GM13977 (cell line): ENCODE results near the gene JMJD1C.

ENCODE experiments used
- DNase-seq: peaks from one replicate; pipeline ENCODE4 v3.0.0; 2012; ENCODE audit warnings: low spot score
- in situ Hi-C: fragments of 300-500 bp; cut with MboI; formaldehyde crosslinking; loops from one replicate; pipeline ENCODE4 v1.12.0; 2022; ENCODE audit warnings: low sequenced_read_pairs, low pct_unique_long_range_greater_than_20kb, mixed read lengths, inconsistent platforms; ENCODE audit not compliant: unreplicated experiment
- TF ChIP-seq, protein P1 (sequence below): IDR thresholded peaks from 2 replicates; pipeline ENCODE4 v1.5.1; 2012; ENCODE audit warnings: mild to moderate bottlenecking, control low read depth; ENCODE audit not compliant: insufficient read depth; ENCODE audit errors: extremely low read depth, missing control alignments

Gene JMJD1C

DNA sequence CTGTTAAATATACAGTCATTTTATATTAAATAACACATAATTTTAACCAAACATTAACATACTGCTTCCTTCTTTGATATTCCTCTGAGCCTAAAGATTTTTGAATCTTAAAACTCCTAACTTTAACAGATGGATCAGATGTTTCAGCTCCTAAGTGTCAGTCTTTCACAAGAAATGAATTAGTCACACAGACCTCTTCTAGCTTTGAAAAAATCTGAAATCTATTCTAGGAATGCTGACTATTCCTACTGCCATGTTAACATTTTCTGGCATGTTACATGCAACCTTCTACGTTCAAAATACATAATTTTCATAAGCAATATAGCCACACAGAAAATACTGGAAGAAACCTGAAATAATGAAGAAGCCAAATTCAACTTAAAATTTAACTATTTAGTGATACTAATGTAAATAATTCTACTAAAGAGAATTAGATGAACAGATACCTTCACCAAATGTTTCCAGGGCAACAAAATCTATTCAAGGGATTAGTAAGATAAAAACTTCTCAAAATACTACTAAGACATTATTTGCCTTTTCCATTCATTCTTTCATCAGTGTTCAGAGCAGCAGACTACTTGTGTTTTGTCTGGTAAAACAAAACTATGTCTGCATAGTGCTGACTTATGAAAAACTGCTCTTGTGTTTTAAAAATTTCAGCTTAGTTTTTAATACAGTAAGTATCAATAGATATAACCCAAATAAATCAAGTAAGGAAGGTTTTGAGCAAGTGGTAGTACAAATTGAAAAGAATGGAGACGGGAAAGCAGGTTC, 9.2 kb downstream of the JMJD1C start:
- in situ Hi-C loops: no loop called here
- no peak for DNase-seq
- TF ChIP-seq, protein P1, sequence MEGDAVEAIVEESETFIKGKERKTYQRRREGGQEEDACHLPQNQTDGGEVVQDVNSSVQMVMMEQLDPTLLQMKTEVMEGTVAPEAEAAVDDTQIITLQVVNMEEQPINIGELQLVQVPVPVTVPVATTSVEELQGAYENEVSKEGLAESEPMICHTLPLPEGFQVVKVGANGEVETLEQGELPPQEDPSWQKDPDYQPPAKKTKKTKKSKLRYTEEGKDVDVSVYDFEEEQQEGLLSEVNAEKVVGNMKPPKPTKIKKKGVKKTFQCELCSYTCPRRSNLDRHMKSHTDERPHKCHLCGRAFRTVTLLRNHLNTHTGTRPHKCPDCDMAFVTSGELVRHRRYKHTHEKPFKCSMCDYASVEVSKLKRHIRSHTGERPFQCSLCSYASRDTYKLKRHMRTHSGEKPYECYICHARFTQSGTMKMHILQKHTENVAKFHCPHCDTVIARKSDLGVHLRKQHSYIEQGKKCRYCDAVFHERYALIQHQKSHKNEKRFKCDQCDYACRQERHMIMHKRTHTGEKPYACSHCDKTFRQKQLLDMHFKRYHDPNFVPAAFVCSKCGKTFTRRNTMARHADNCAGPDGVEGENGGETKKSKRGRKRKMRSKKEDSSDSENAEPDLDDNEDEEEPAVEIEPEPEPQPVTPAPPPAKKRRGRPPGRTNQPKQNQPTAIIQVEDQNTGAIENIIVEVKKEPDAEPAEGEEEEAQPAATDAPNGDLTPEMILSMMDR: no peak

DNA sequence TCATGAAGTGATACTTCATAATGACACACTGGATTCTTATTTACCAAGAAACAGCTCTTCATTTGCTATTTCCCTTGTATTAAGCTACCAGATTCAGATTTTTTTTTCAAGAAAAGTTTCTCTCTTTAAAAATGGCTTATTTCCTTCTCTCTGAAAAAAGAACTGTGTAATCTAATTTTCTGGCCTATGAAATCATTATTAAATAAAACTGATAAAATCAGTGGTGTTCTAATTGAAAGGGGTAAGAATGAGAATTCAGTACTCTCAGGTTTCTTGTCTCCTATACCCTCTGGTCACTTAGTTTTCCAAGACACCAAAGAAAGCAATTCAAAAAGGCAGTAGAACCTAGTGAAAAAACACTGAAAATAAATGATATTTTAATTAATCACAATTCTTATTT, 10.3 kb downstream of the JMJD1C start:
- TF ChIP-seq, protein P1: no peak
- no peak for DNase-seq
- in situ Hi-C loops: no loop called here

DNA sequence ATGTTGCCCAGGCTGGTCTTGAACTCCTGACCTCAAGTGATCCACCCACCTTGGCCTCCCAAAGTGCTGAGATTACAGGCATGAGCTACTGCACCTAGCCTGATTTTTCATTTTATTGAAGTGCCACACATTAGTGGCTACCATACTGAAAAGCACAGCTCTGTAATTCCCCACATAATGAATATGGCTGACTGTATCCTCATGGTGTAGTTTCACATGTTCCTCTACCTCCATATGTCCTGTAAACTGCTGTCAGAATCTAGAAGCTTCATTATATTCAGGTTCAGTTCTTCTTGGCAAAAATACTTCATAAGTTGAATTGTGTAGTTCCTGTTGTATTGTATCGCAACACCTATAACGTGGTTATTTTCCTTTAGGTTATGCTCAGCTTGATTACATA, 11.1 kb downstream of the JMJD1C start:
- TF ChIP-seq, protein P1: no peak
- in situ Hi-C loops: no loop called here
- DNase-seq: no peak

DNA sequence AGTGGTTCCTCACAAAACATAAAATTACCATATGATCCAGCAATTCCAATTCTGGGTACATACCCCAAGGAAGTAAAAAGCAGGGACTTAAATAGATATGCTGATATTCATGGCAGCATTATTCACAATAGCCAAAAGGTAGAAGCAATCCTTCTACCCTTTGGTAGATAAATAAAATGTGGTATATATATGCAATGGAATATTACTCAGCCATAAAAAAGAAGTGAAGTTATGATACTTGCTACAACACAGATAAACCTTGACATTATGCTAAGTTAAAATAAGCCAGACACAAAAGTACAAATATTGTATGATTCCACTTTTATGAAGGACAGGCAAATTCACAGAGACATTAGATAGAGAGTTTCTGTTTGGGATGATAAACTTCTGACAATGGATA, 13.3 kb downstream of the JMJD1C start:
- no peak for DNase-seq
- TF ChIP-seq, protein P1: no peak
- in situ Hi-C loops: no loop called here

DNA sequence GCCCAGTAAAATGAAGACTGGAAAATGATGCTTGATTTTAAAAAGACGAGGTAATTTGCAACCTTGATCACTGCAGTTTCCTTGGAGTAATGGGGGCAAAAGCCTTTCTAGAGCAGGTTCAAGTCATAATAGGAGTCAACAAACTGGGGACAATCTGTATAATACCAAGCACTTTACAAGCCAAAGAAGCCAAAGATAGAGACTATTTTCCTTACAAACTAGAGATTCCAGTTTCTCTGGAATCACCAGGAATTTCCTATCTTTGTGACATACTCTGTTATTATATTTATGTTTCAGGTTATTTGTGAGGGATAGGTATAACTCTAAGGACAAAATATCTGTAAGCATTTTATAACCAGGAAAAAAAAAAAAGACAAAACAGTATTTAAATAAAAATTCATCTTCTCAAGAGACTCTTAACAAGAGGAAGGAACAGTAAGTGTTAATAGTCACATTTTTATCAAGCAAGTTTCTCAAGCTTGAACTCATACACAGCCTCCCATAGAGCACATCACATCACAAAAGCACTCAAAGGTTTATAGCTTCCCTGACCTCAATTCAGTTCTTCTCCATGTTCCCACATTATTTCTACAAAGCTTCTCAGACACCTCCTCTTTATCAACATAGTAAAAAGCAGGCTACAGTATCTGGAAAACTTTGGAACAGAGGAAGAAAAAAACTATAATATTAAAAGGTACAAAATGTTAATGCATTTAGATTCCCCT, 18.9 kb downstream of the JMJD1C start:
- in situ Hi-C loops: no loop called here
- DNase-seq: no peak
- TF ChIP-seq, protein P1: no peak

DNA sequence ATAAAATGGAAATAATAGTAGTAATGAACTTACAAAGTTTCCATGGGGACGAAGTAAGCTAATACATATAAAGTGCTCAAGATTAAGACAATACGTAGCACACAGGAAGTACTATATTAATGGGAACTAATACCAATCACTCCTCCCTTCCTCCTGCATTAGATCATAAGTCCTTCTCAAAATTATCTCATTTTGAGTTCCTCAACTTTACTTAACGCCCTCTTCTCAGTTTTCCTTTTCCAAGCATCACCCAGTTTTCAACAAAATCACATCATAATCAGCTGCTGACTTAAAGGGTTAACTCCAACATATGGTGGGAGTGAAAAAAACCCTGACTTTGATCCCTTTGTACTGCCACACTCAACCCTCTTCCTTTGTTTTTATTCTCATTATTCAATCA, 24.4 kb downstream of the JMJD1C start:
- DNase-seq: no peak
- in situ Hi-C loops: no loop called here
- TF ChIP-seq, protein P1: no peak
